ENCODE measurements around the gene P2RX1. TPM values are rescaled to one million over a fixed set of nuclear protein-coding genes. Genes with fewer than 3 reads are reported as not detected.

The P2RX1 gene
- total RNA-seq, 4 donors from 2014 or later = 0.25 to 2.6 (median 1.2) TPM

- Histone ChIP-seq H3K4me1 (peaks cover 6% of the 10 kb centered on the region), H3K27me3 (no peaks in the 10 kb centered on the region), H3K9me3 (no peaks in the 10 kb centered on the region), H3K4me3 (no peak overlapping the region), H3K36me3 (no peaks in the 10 kb centered on the region), H3K27ac (no peak overlapping the region)
- WGBS = 81% methylated on average over 11 of the region's 11 CpGs
- no peak for DNase-seq (ENCODE audit: low spot score in 2 of 2)
- TF ChIP-seq POLR2A (IDR thresholded peaks at IDR 0.05) = no peak
- TF ChIP-seq EP300 (IDR thresholded peaks at IDR 0.05) = no peak
- TF ChIP-seq CTCF (IDR thresholded peaks at IDR 0.05) = no peak
- TF ChIP-seq POLR2AphosphoS5 (IDR thresholded peaks at IDR 0.05) = no peak
Observed at GRCh38 chr17:3907483-3908216, 8.6 kb downstream of the P2RX1 start.

GRCh38 chr17:3906881-3907280 is 9.4 kb downstream of the P2RX1 start:
- no peak overlapping the region for H3K27ac ChIP-seq
- no peaks in the 10 kb centered on the region for H3K36me3 ChIP-seq
- peaks cover 6% of the 10 kb centered on the region for H3K4me1 ChIP-seq
- H3K27me3 ChIP-seq = no peaks in the 10 kb centered on the region
- TF ChIP-seq POLR2A (IDR thresholded peaks at IDR 0.05) (no peak), EP300 (IDR thresholded peaks at IDR 0.05) (no peak), CTCF (IDR thresholded peaks at IDR 0.05) (no peak), POLR2AphosphoS5 (IDR thresholded peaks at IDR 0.05) (no peak)
- DNase-seq (ENCODE audit: low spot score in 2 of 2) = no peak
- no peak overlapping the region for H3K4me3 ChIP-seq
- H3K9me3 ChIP-seq = no peaks in the 10 kb centered on the region
- WGBS = 92% methylated on average over 4 of the region's 4 CpGs

GRCh38 chr17:3905017-3905520 is 11.2 kb downstream of the P2RX1 start:
- WGBS = 91% methylated on average over 6 of the region's 11 CpGs
- H3K27ac ChIP-seq = no peak overlapping the region
- no peak for TF ChIP-seq POLR2A (IDR thresholded peaks at IDR 0.05)
- no peaks in the 10 kb centered on the region for H3K4me1 ChIP-seq
- no peaks in the 10 kb centered on the region for H3K36me3 ChIP-seq
- no peak overlapping the region for H3K4me3 ChIP-seq
- no peak for DNase-seq (ENCODE audit: low spot score in 2 of 2)
- H3K27me3 ChIP-seq = no peaks in the 10 kb centered on the region
- no peaks in the 10 kb centered on the region for H3K9me3 ChIP-seq

GRCh38 chr17:3904501-3904900 is 11.8 kb downstream of the P2RX1 start:
- TF ChIP-seq POLR2A (IDR thresholded peaks at IDR 0.05) = no peak
- TF ChIP-seq POLR2AphosphoS5 (IDR thresholded peaks at IDR 0.05) = no peak
- no peak for TF ChIP-seq CTCF (IDR thresholded peaks at IDR 0.05)
- TF ChIP-seq EP300 (IDR thresholded peaks at IDR 0.05) = no peak
- Histone ChIP-seq H3K4me3 (no peak overlapping the region), H3K36me3 (no peaks in the 10 kb centered on the region), H3K4me1 (no peaks in the 10 kb centered on the region), H3K27ac (no peak overlapping the region), H3K27me3 (no peaks in the 10 kb centered on the region), H3K9me3 (no peaks in the 10 kb centered on the region)
- DNase-seq (ENCODE audit: low spot score in 2 of 2) = no peak
- WGBS = 46% methylated on average over 9 of the region's 15 CpGs

- Histone ChIP-seq H3K27ac (no peak overlapping the region), H3K27me3 (no peaks in the 10 kb centered on the region), H3K4me3 (no peak overlapping the region), H3K4me1 (no peaks in the 10 kb centered on the region), H3K36me3 (no peaks in the 10 kb centered on the region), H3K9me3 (no peaks in the 10 kb centered on the region)
- WGBS = 85% methylated on average over 21 of the region's 21 CpGs
- TF ChIP-seq POLR2A (IDR thresholded peaks at IDR 0.05) (no peak), EP300 (IDR thresholded peaks at IDR 0.05) (no peak), CTCF (IDR thresholded peaks at IDR 0.05) (no peak), POLR2AphosphoS5 (IDR thresholded peaks at IDR 0.05) (no peak)
- DNase-seq (ENCODE audit: low spot score in 2 of 2) = no peak
Observed at GRCh38 chr17:3903881-3904290, 12.4 kb downstream of the P2RX1 start.

Data from suprapubic skin (tissue), 4 donors.